CD4-positive, alpha-beta T cell treated with Interleukin-4 for 4 hours (primary cell): Measurements from ENCODE around the gene ACOT12.
"Not testable (repeated sequence)": the region's sequence is repeated elsewhere in the genome, so short reads cannot be mapped to it uniquely, and the experiment has no call there.

ENCODE experiments used
- DNase-seq: peaks from one replicate; pipeline ENCODE4 v3.0.0-alpha.2; 2020

ACOT12 gene

DNA sequence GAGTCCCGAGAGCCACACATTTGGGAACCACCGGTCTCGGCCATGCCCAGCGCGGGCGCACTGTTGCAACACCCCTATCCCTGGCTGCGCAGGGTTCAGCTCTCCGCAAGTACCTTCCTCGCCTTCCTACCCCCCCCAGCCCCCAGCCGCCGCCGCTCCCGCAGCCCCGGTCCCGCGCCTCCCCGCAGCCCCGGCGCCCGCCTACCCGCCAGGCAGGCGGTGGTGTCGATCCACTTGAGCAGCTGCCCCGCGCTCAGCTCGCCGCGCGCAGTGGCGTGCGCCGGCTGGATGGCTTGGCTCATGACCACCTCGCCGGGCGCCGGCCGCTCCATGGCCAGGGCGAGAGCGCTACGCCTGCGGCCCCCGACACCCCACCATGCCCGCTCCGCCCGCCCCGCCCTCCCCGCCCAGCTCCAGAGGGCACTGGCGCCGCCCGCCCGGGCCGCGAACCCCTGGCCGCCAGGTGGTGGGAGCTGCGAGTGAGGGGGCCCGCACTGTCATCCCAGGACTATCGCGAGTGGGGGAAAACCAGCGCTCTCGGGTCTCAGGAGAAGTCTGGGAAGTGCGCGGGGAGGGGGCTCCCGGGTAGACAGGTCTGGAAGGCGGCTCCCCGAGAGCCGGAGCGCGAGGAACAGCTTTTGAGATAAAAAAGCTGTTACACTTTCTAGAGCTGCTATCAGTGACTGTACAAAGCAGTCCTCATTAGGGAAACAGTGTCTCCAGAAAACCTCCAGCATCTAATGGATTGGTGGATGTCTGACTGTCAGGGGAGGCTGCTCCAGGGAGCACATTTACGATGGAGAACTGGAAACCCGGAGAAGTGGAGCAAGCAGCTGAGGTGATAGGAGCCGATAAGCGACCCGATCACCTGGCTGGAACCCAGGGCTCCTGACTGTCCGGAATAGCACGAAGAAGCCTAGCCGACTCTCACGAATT is at the start of gene ACOT12:
ACOT12 (minus strand) TSS at position 352 of the 936 bp plus-strand sequence; CDS start at position 332, 20 bp downstream.
- DNase-seq = no peak

DNA sequence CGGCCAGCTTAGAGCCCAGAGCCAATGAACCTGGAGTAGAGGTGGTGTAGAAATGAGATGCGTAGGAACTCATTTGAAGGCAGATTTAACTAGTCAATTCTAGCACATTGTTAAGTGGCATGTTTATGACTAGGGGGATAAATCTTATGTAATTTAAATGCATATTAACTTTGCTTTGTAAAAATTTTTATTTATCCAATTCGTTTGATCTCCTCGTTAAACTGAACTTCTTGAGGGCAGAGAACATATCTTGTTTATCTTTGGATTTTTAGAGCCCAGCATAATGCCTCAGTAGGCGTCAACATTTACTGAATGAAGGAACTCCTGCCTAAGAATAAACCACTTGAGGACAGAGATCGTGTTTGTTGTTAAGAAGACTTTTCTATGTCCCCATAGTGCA is 41.1 kb upstream of the ACOT12 start:
- no peak for DNase-seq

DNA sequence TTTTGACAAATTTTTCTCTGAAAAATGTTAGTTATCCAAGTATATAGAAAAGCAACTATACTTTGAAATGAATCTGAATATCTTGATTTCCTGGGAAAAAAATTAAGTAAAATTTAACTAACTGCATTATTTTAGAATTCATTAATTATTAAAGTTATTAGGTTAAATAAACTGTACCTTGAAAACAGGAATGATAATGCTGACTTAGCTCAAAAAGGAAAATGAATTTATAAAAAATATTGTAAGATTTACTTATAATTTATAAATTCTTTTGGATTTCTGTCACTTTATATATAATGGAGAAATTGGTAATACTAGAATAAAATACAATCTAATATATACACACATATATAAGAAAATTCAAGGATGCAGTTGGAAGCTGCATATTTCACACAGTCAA is 36.1 kb upstream of the ACOT12 start:
- DNase-seq = no peak

DNA sequence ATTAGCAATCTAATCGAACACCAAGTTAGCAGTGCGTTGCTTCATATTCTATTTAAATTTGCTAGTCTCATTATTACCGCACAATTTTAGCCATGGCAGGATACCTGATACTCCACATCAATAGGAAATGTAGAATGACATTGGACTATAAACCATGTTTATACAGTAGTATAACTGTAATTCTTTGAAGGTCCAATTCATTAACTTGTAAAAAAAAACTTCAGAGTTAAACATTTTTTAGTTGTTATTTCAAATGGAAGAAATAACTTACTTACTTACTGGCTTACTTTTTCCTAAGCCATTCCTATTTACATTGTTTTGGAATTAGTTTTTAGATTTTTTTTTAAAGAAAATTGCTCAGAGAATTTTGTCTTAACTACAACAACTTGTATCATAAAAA is 35.4 kb upstream of the ACOT12 start:
- no peak for DNase-seq

DNA sequence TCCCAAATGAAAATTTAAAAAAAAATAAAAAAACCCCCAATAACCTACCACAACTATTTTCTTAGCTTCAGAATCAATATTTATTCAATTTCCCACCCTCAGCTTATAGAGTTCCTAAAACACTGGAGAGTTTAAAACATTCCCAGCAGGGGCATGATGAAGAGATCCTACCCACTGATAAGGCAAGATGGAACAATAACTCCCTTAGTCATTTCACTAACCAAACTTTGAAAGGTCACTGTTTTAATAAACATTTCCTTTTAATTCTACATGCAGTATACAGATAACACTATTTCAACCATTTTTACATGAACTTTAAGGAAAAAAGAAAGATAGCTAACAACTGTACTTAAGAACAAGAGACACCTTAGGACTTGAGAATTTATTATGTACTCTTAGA is 34.9 kb upstream of the ACOT12 start:
- DNase-seq = no peak

DNA sequence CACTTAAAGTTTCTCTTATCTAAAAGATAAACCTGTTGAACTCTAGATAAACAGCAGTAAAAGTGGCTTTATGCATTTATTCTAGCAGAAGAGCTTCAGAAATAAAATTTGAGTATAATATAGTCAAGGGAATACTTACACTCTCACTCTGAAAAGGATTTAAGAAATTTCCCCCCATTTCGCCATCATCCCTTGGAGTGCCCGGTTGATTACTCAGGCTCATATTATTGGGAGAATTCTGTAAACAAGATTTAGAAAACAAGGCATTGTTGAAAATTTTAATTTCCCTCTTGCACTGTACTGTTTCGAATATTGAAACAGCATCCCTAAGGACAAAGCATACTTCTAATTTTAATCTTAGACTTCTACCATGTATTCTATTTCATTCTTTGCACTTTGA is 34.5 kb upstream of the ACOT12 start:
- DNase-seq = no peak

DNA sequence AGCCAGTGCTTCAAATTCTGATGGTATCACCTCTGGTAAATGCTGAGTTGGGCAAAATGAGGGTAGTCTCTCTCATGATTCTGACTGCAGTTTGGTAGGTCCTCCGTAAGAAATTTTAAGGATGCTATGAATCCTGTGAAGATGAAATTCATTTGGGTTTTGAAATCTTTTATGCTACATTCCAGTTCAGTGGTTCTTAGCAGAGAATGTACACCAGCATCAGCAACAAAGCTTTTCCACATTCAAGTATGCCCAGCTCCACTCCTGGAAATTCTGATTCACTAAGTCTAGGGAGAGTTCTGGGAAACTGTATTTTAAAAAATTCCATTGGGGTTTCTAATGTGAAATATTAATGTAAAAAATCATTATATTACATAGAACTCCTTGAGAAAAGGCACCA is 33.6 kb upstream of the ACOT12 start:
- no peak for DNase-seq

DNA sequence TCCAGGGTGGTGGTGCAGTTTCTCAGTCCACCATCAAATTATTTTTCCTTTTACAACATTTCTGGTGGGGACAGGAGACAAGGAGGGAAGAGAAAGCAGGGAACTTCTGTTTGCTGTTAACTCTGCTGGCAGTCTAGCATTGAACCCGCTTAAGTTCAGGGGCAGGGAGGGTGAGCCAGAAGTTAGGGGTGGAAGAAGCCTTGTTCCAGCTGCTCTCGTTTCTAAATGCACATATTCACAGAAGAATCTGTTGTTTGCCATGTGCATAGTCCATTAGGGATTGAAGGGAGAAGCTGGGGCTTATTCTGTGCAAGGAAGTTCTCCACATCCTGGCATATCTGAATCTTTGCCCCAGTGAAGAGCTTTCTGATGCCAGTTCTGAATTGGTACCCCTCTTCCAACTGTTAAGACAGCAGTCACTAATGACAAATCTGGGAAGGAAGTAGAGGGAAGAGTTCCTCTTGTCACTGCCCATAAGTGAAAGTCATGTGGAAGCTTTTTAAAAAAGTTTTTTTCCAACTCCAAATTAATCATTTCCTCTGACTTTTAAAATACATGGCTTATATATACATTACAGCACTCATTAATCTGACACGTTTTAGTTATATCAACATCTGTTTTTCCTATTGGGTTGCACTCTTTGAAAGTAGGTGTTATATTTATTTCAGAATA is 32.6 kb upstream of the ACOT12 start:
- DNase-seq = no peak

DNA sequence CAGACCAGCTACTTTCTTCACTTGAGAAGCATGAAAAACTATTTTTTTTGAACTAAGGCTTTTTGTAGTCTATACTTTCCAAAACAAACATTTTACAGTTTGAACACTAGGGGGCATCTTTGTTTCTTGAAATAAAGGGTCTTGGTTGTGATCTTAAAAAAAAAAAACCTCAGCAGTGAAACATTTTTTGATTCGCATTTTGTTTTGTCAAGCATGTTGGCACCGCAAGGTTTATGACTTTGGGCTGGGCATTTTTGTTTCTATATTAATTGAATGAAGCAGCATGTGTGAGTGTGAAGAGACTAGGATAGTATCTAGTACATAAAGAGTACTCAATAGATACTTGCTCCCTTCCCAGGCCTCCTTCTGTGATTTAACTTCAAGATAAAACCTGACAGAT is 31.6 kb upstream of the ACOT12 start:
- DNase-seq = peak; percentile 55

DNA sequence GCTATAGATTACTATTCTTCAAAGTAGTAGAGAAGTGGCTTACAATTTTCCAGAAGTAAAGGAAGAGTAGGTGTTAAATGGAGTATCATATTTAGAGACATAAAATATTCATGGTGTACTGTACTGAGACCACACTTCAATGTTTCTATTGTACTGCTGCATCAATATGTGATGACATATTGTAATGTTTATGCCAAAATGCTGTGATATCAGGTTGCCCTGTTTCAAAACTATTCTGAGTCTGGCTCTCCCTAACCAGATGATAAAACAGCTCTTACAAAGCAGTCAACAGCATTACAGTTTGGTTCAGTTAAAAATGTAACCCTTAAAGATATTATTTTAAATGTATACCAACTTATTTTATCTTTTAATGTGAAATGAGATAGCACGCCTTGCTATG is 30.8 kb upstream of the ACOT12 start:
- no peak for DNase-seq

DNA sequence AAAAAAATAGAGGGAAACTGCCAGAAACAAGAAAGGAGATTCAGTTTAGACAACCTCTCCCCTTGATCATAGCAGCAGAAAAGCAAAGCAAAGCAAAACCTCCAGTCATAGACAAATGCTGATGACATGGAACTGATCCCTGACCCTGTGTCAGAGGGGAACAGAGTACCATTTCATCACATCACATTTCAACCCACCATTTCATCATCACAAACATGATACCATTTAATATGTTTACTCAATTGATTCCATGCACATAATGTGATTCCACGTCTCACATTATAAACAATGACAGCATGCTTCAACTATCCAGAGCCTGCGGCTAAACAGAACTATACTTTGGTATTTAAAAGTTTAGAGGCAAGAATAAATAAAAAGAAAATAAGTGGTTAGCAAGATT is 28.7 kb upstream of the ACOT12 start:
- no peak for DNase-seq

DNA sequence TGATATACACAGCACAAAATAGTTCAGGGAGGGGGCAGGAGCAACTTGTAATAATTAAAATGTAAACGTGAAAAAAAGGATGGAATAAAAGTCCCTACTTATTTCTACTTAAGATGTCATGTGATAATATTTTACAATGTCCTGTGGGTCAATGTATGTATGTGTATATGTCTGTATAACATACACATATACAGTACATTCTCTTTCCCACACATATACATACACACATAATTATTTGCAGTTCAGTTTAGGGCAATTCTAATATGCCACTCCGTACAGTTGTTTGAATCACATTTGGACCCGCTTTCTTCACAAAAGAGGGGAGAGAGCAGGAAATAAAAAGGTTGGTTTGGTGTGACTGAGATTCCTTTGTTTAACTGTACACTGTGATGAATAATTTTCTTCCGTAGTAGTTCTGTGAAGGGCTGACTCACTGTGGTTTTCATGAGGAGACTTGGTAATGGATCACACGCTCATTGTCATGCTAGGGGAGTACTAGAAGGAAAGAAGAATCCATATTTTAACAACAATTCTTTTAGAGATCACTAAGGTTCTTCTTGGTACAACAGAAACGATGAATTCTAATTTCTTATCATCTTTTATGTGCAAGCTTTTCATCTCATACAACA is 26.2 kb upstream of the ACOT12 start:
- peak; percentile 11 for DNase-seq

DNA sequence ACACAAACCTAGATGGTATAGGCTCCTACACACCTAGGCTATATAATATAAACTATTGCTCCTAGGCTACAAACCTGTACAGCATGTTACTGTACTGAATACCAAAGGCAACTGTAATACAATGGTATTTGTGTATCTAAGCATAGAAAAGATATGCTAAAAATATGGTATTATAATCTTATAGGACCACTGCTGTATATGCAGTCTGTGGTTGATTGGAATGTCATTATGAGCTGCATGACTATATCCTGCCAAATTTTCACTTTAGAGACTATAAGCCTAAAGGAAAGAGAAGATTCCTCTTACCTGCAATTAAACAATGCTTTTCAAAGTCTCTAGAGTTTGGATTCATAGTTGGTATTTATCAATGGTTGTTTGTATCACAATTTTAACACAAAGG is 24.7 kb upstream of the ACOT12 start:
- DNase-seq = no peak

DNA sequence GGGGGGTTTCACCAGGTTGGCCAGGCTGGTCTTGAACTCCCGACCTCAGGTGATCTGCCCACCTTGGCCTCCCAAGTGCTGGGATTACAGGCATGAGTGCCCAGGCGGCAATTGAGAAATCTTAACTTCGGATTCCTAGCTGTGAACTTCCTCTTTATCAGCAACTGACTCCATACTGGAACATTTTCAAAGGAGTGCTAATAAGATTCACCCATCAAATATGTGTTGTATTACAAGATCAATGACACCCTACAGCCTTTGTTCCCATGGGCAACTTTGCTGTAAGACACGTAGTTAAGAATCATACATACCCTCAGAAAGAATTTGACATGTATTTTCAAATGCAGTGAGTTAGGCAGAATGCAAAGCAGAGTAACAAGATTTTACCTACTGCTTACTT is 23.1 kb upstream of the ACOT12 start:
- DNase-seq = no peak

DNA sequence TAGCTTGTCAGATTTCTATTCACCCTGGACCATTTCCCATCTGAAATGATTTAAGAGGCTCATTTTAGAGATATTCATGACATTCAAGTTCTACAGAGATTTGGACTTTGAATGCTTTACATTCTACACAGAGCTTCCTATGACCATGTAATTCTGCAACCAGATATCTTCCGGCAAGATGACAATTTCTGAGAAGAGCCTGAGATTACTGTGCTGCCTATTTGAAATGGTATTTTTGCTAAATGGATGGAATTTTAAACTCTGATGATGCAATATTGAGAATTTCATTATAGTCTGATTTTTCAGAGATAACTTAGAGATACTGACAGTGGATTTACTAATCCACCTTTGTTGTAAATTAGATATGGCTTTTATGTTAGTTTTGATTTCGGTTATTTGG is 16.0 kb upstream of the ACOT12 start:
- DNase-seq = no peak

DNA sequence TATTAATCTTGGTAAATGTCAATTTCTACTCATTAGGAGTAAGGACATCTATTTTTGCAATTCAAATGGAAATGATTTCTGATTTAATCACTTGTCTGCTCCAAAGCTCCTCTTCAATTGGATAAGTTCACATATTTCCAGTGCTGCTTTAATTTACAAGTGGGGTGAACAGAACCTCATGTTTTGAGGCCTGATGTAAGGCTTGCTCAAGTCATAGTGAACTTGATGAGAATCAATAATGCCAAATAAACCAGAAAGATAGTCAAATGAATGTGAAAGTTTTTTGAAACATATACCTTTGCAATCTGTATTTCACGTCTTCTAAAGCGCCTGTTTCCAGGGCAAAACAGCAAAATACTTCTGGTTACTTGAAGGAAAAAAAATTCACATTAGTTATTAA is 15.4 kb upstream of the ACOT12 start:
- DNase-seq = no peak

DNA sequence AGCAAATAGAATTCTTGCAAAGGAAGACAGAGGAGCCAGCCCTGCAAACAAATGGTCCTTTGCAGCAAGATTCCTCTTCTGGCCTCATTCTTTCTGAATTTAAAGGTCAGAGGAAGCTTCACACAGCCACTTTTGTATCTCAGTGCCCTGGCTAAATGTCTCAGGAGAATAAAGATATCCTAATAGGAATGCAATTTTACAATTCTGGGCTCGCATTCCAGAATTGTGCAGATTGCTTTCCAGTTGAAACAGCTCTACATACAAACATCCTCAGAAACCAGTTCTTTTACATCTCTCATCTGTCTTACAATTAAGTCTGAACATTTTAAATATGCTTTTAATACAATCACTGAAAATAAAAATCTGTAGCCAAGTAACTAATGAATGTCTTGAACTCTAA is 14.6 kb upstream of the ACOT12 start:
- no peak for DNase-seq

DNA sequence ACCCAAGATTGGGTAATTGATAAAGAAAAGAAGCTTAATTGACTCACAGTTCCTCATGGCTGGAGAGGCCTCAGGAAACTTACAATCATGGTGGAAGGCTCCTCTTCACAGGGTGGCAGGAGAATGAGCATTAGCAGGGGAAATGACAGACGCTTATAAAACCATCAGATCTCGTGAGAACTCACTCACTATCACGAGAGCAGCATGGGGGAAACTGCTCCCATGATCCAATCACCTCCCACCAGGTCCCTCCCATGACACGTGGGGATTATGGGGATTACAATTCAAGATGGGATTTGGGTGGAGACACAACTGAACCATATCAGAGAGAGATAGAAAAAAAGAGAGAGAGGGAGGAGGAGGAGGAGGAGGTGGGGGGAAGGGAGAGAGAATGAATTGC is 13.9 kb upstream of the ACOT12 start:
- not testable (repeated sequence) for DNase-seq

DNA sequence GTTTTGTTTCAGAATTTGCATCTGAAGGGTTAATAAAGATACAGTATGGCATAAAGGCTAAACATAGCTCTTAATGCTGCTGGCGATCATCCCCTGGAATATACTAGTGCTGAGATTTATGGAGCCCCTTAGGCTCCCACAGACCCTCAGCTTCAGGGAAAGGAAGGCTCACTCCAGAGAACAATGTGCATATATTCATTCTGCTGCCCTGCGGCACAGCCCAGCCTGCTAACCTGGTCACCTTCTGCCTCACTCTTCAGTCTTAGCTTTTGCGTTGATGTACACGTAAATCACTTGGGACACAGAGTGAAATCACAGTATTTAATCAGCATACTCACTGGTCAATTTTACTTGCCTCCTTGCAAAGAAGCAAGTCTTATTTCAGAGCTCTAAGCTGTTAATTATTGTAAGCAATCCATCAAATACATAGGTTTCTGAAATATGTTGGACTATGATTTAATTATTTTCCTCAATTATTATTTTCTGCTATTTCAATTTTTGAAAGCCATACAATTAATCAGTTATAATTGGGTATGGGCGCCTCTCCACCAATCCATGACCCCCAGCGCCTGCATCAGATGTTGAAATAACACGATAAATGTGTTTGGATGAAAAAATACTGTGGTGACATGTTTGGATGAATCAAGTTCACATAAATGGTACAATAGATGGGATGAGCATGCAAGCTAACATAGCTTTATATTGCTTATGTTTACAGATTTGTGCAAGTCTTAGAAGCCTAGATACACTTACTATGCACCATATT is 11.4 kb upstream of the ACOT12 start:
- DNase-seq = no peak

DNA sequence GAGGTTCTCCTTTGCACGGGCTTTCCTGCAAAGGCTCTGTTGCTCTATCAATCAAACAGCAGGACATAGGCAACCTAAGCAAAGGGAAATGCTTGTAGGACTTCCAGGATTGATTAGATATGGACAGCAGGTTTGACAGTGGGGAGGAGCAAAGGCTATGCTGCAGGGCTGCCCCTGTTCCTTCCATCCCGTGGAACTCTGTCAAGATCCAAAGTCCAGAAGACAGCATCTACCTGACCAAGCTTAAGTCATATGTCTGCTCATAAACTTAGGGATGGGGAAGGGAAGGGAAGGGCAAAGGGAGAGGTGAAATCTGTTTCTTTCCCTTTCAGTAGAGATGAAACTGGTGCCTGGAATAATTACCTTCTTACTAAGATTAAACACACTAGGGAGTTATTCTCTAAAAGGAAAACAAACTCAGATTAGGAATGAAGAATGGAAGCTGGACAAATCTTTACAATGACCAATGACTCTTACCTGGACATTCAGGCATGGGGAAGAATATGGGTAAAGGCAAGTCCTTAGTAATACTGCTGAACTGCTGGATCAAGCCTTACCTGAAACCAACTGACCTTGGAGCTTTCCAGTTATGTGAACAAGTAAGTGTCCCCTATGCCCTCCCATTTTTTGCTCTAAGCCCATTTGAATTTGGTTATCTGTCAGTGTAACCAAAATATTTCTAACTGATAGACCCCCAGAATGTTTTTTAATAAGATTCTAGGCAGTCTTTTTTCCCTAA is 8.4 kb upstream of the ACOT12 start:
- DNase-seq = no peak

DNA sequence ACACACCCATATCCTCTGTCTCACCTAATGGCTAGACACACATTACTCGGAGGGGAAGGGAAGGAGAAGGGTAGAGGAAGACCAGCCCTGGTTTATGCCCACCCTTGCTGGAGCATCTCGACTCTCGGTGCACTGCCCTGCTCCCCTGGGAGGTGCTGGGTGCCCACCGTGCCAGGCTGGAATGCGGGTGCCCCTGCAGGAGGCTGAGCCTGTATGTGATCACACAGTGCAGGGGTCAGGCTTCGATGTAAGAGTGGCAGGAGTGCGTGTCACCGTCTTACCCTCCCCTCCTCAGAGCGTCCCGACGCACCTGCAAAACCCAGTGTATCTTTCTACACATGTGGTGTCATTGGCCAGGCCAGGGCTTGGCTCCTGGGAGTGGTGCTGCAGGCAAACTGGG is 7.3 kb upstream of the ACOT12 start:
- no peak for DNase-seq

DNA sequence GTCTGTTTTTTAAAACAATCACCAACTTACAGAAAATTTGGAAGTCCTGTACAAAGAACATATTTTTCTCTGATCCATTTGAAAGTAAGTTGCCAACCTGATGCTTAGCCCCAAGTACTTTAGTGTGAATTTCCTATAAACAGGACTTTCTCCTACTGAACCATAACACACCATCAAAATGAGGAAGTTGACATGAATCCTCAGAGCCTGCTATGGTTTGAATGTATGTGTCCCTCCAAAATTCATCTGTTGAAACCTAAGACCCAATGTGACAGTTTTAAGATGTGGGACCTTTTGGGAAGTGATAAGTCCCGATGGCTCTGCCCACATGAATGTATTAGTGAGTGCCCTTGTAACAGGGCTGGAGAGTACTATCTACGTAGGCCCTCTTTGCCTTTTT is 6.4 kb upstream of the ACOT12 start:
- no peak for DNase-seq
